Liver (tissue), 9 donors: ENCODE measurements around the gene KIAA0930. TPM values are rescaled to one million over a fixed set of nuclear protein-coding genes. Genes with fewer than 3 reads are reported as not detected.

Source experiments
- DNase-seq: peaks from one replicate; pipeline ENCODE4 v3.0.0-alpha.2; 2017; ENCODE audit warnings: low spot score
- H3K27ac ChIP-seq, 2 donors: one replicate each; pipeline ENCODE4 v1.7.0; 2013; ENCODE audit warnings: inconsistent platforms in 2 of 2, low read length in 2 of 2, control low read depth in 1 of 2, low read depth in 1 of 2, mild to moderate bottlenecking in 1 of 2
- H3K27me3 ChIP-seq, 4 donors: one replicate each; pipeline versions ENCODE4 v1.6.1 to v1.7.0; 2013; ENCODE audit warnings: low read length in 3 of 4, inconsistent platforms in 1 of 4, mild to moderate bottlenecking in 1 of 4, moderate library complexity in 1 of 4; ENCODE audit not compliant: control insufficient read depth in 4 of 4, insufficient read depth in 4 of 4
- H3K36me3 ChIP-seq, 4 donors: one replicate each; pipeline versions ENCODE4 v1.6.1 to v1.7.0; 2013; ENCODE audit warnings: low read length in 3 of 4, mild to moderate bottlenecking in 3 of 4, low read depth in 1 of 4, moderate library complexity in 1 of 4; ENCODE audit not compliant: control insufficient read depth in 4 of 4, insufficient read depth in 3 of 4
- H3K4me1 ChIP-seq, 4 donors: one replicate each; pipeline versions ENCODE4 v1.6.1 to v1.7.0; 2013; ENCODE audit warnings: low read length in 3 of 4, mild to moderate bottlenecking in 3 of 4, moderate library complexity in 1 of 4; ENCODE audit not compliant: control insufficient read depth in 4 of 4, insufficient read depth in 4 of 4
- H3K4me3 ChIP-seq, 3 donors: one replicate each; pipeline versions ENCODE4 v1.6.1 to v1.7.0; 2013; ENCODE audit warnings: low read length in 3 of 3, control low read depth in 1 of 3, low read depth in 1 of 3, mild to moderate bottlenecking in 1 of 3
- H3K9ac ChIP-seq, 2 donors: one replicate each; pipeline ENCODE4 v1.7.0; 2013; ENCODE audit warnings: low read length in 2 of 2, mild to moderate bottlenecking in 2 of 2, moderate library complexity in 2 of 2, control low read depth in 1 of 2, low read depth in 1 of 2
- H3K9me3 ChIP-seq, 4 donors: one replicate each; pipeline versions ENCODE4 v1.6.1 to v1.7.0; 2013; ENCODE audit warnings: low read length in 3 of 4; ENCODE audit not compliant: control insufficient read depth in 4 of 4
- ATF3 ChIP-seq: IDR thresholded peaks from 2 replicates; pipeline ENCODE4 v1.6.1; 2016; ENCODE audit warnings: antibody characterized with exemption
- CTCF ChIP-seq: fragments of 150-350 bp; IDR thresholded peaks from 2 replicates; pipeline ENCODE4 v1.5.1; 2017; ENCODE audit warnings: improper control_type of control experiment, low read depth, low read length; ENCODE audit not compliant: missing input control
- EGR1 ChIP-seq, 2 donors: IDR thresholded peaks; 2 replicates each; pipeline ENCODE4 v1.6.1; 2016 to 2018; ENCODE audit warnings: antibody characterized with exemption in 2 of 2, low read depth in 2 of 2
- FOXA1 ChIP-seq: IDR thresholded peaks from 2 replicates; pipeline ENCODE4 v1.6.1; 2016; ENCODE audit warnings: antibody characterized with exemption
- FOXA2 ChIP-seq: IDR thresholded peaks from 2 replicates; pipeline ENCODE4 v1.6.1; 2016; ENCODE audit warnings: antibody characterized with exemption
- GABPA ChIP-seq, 2 donors: IDR thresholded peaks in 1 of 2; conservative IDR thresholded peaks in 1 of 2; 2 replicates each; pipeline ENCODE4 v1.6.1; 2016; ENCODE audit warnings: antibody characterized with exemption in 2 of 2, mild to moderate bottlenecking in 1 of 2, moderate library complexity in 1 of 2
- HNF4A ChIP-seq, 2 donors: conservative IDR thresholded peaks; 2 replicates each; pipeline ENCODE4 v1.6.1; 2016; ENCODE audit warnings: antibody characterized with exemption in 2 of 2, mild to moderate bottlenecking in 2 of 2
- HNF4G ChIP-seq: IDR thresholded peaks from 2 replicates; pipeline ENCODE4 v1.6.1; 2016; ENCODE audit warnings: antibody characterized with exemption
- JUND ChIP-seq, 2 donors: IDR thresholded peaks; 2 replicates each; pipeline ENCODE4 v1.6.1; 2016; ENCODE audit warnings: antibody characterized with exemption in 2 of 2
- MAX ChIP-seq: IDR thresholded peaks from 2 replicates; pipeline ENCODE4 v1.6.1; 2016; ENCODE audit warnings: antibody characterized with exemption
- NR2F2 ChIP-seq: IDR thresholded peaks from 2 replicates; pipeline ENCODE4 v1.6.1; 2016; ENCODE audit warnings: antibody characterized with exemption
- RAD21 ChIP-seq, 2 donors: IDR thresholded peaks; 2 replicates each; pipeline ENCODE4 v1.6.1; 2016; ENCODE audit warnings: antibody characterized with exemption in 2 of 2, mild to moderate bottlenecking in 2 of 2
- REST ChIP-seq: IDR thresholded peaks from 2 replicates; pipeline ENCODE4 v1.6.1; 2016; ENCODE audit warnings: antibody characterized with exemption, mild to moderate bottlenecking
- RXRA ChIP-seq, 2 donors: IDR thresholded peaks; 2 replicates each; pipeline ENCODE4 v1.6.1; 2017 to 2018; ENCODE audit warnings: antibody characterized with exemption in 2 of 2, mild to moderate bottlenecking in 1 of 2
- TAF1 ChIP-seq: conservative IDR thresholded peaks from 2 replicates; pipeline ENCODE4 v1.6.1; 2016; ENCODE audit warnings: antibody characterized with exemption, mild to moderate bottlenecking
- YY1 ChIP-seq: IDR thresholded peaks from 2 replicates; pipeline ENCODE4 v1.6.1; 2016; ENCODE audit warnings: antibody characterized with exemption, mild to moderate bottlenecking
- ZBTB33 ChIP-seq: IDR thresholded peaks from 2 replicates; pipeline ENCODE4 v1.6.1; 2016; ENCODE audit warnings: antibody characterized with exemption
- WGBS: extraction: QIAGEN DNeasy Blood & Tissue Kit; methylation state at CpG from one replicate; pipeline ENCODE4 v1.1.7; 2013; 5-methylcytosine and 5-hydroxymethylcytosine counted together
- polyA plus RNA-seq, 2 donors: library from polyadenylated mRNA; stranded (reverse) in 1 of 2; unstranded in 1 of 2; fragments of 200-250 nt in 1 of 2; fragments of >200 nt in 1 of 2; fragmentation: Nextera tagmentation in 1 of 2; extraction: Ambion mirVana in 1 of 2; gene quantifications; one replicate each; pipeline versions ENCODE4 v1.2.1 to v1.2.3, GENCODE V29; 2013 to 2015
- total RNA-seq, 2 donors: library from RNA; depleted of rRNA; stranded (reverse); fragments of >200 nt; gene quantifications; one replicate each; pipeline ENCODE4 v1.2.3, GENCODE V29; 2014
- donor health status: healthy.
- donor health status: healthy.
- donor health status: healthy.
- donor health status: healthy.
- donor health status: healthy.

KIAA0930 gene
- total and polyA plus RNA-seq, 4 donors = 6.1 to 30.0 (median 17.6) TPM

GRCh38 chr22:45240104-45240809 is 437 bp downstream of the KIAA0930 start:
- Histone ChIP-seq H3K27me3 (no peaks in the 10 kb centered on the region), H3K36me3 (no peaks in the 10 kb centered on the region), H3K4me3 (peak overlapping the region; percentile 27 to 77 (median 77)), H3K9me3 (no peaks in the 10 kb centered on the region), H3K9ac (no peak overlapping the region), H3K27ac (peak overlapping the region; percentile 4 to 12), H3K4me1 (peaks cover 16 to 52% (median 34%) of the 10 kb centered on the region in 4 donors)
- WGBS = 3% methylated on average over 73 of the region's 73 CpGs
- no peak for TF ChIP-seq HNF4A (conservative IDR thresholded peaks at IDR 0.05)
- no peak for DNase-seq

- Histone ChIP-seq H3K36me3 (no peaks in the 10 kb centered on the region), H3K9ac (no peak overlapping the region), H3K4me1 (peaks cover 16 to 46% (median 30%) of the 10 kb centered on the region in 4 donors), H3K27me3 (no peaks in the 10 kb centered on the region), H3K4me3 (peak overlapping the region in 2 of 3 donors; percentile 77), H3K27ac (peak overlapping the region in 1 of 2 donors; percentile 4), H3K9me3 (no peaks in the 10 kb centered on the region)
- WGBS = 66% methylated on average over 8 of the region's 8 CpGs
- TF ChIP-seq GABPA (IDR thresholded peaks at IDR 0.05 in 1 of 2, conservative IDR thresholded peaks at IDR 0.05 in 1 of 2) = no peak
- no peak for TF ChIP-seq YY1
- TF ChIP-seq ATF3 = no peak
- TF ChIP-seq REST = no peak
- TF ChIP-seq FOXA2 = no peak
- TF ChIP-seq CTCF = no peak
- no peak for TF ChIP-seq HNF4G
- no peak for TF ChIP-seq NR2F2
- no peak for TF ChIP-seq TAF1
- no peak for TF ChIP-seq RAD21 (IDR thresholded peaks at IDR 0.05)
- TF ChIP-seq FOXA1 = no peak
- TF ChIP-seq ZBTB33 = no peak
- TF ChIP-seq MAX = no peak
- TF ChIP-seq EGR1 (IDR thresholded peaks at IDR 0.05; ENCODE audit: low read depth in 2 of 2) = no peak
- TF ChIP-seq RXRA (IDR thresholded peaks at IDR 0.05) = no peak
- no peak for TF ChIP-seq JUND (IDR thresholded peaks at IDR 0.05)
- no peak for DNase-seq
Observed at GRCh38 chr22:45239681-45240051, 1.0 kb downstream of the KIAA0930 start.
